Right renal pelvis (tissue), 4 donors: ENCODE measurements around the gene P2RX6. TPM values are rescaled to one million over a fixed set of nuclear protein-coding genes. Genes with fewer than 3 reads are reported as not detected.
"Not testable (repeated sequence)": the region's sequence is repeated elsewhere in the genome, so short reads cannot be mapped to it uniquely, and the experiment has no call there.

Experiments used
- DNase-seq, 4 donors: peaks; one replicate each; pipeline ENCODE4 v3.0.0-alpha.2; 2013; ENCODE audit warnings: low read depth in 4 of 4, low spot score in 3 of 4, missing footprints in 1 of 4
- polyA plus RNA-seq, 4 donors: library from polyadenylated mRNA; unstranded; fragments of 120-200 nt; gene quantifications; one replicate each; pipeline ENCODE4 v1.2.1, GENCODE V29; 2013; ENCODE audit not compliant: insufficient read length in 4 of 4

The P2RX6 gene
- polyA plus RNA-seq, 4 donors = 1.3 to 1.8 (median 1.5) TPM

DNA sequence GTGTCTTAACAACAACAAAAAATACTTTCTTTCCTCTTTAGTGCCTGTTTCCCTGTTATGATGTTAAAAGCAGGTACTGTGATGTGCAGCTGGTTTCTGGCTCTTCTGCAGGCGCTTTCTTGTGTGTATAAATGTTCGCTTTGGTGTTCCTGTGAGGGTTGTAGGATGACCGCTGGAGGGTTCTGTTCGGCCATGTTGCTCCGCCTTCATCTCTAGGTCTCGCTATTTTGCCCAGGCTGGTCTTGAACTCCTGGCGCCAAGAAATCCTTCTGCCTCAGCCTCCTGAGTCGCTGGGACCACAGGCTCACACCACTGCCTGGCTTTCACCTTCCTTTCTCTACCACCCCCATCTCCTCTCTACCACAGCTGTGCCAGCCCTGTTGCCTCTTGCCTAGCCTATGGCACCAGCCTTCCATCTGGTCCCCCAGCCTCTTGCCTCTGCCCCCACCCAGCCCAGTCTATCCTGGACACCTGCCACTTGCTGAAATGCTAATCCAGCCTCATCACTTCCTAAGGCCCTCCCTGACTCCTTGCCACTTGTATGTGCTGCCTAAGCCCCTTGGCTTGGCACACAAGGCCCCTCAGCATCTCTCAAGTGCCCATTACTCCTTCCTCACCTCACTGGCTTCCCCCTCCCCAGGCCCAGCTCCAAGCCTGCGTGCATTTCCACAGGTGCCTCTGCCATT lies 36.3 kb downstream of the P2RX6 start:
- no peak for DNase-seq

DNA sequence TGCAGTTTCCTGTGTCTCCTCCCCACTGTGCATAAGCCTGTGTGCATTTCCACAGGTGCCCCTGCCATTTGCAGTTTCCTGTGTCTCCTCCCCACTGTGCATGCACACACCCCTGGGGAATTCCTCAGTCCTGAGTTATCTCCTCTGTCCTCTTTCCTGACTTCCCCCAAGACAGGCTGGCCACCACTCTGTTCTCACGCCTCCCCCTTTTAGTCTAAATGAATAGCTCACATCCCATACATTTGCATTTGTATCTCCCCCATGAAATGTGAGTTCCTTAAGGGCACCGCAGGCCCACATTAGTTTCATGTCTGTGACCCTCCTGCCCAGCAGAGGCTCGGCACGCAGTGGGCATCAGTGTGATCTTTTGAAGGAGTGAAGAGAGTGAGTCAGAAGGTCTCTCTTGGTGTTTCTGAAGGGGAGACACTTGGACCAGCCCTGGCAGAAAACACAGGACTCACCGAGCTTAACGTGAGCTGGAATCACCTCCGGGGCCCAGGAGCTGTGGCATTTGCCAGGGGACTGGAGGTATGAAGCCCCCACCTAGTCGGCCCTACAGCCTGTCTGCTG lies 37.0 kb downstream of the P2RX6 start:
- DNase-seq = no peak

DNA sequence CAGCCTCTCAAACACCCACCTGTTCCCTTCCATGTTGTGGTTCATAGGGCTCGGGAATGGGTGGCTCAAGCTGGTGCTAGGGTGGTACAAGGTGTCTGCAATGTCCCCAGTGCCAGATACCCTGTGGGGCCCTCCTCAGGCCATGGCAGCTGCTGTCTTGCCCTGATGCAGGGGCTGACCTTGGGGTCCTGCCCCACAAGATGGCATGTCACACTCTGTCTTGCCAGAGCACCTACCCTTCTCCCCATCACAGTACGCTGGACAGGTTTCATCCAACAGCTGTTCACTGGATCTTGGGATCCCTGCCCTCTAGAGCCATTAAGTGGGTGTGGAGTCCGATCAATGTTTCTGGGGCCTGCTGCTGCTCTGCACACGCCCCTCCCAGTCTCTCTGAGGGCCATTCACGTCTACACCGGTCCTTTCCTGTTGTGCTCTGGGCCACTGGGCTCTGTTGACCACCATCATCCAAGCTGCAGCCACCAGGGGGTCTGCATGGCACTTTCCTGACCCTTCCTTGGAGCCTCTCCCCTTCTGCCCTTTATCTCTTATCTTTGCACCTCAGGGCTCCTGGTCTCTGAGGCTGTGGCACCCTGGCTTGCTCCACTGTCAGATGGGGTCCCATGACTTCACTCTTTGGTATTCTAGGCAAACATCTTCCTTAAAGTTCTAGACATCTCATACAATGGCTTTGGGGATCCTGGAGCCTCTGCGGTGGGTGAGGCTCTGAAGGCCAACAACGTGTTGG lies 37.9 kb downstream of the P2RX6 start:
- no peak for DNase-seq

DNA sequence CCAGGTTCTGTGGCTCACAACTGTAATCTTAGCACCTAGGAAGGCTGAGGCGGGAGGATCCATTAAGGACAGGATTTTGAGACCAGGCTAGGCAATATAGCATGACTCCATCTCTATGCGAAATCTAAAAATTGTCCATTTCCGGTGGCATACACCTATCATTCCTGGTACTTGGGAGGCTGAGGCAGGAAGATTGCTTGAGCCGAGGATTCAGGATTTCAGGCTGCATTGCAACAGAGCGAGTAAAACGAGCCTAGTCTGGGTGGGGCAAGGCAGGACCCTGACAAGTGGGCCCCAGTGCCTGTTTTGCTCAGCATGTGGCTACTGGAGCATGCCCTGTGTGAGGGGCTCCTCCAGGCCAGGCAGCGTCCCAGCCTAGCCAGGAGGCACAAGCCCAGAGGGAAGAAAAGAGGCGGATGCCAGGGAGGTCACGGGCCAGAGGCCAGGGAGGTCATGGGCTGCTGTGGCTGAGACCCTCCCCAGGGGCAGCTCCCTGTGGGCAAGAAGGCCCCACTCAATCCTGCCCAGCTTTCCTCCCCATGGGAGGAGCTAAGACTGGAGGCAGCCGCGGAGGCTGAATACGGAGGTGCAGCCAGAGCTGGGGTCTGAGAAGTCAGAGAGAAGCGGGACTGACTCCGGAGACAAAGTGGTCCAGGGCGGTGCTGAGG lies 39.2 kb downstream of the P2RX6 start:
- no peak for DNase-seq

DNA sequence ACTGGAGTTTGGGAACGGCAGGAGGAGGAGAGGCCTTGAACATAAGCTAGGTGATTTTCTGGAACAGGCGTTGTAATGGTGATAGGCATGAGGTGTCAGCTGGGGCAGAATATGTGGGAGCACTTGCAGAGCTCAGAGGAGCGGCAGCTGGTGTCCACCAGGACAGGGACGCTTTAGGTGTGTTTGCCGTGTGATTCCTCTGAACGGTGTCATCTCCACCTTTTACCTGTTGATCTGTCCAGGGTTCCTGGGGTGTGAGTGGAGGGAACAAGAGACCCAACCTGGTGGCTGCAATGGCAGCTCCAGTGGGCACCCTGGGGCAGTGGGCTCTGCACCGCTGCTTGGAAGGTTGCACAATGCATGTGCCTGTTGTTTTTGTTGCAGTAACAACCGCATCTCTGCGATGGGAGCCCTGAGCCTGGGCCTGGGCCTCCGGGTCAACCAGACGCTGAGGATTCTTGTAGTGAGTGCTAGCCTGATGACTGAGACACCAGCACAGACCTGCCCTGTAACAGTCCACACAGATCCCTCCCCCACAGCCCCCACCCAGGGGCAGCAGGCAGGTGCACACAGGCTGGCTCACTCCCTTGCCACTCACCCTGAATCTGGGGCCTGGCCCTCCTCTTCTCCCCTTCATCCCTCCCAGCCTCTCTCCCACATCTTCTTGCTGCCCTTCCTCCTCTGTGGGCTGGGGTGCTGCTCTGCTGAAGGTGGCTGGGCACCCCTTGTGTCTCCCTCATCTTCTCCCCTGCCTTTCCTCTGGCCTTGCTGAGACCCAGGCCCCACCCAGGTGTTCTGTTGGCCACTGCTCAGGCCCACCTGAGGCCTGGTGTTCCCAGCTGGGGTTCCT lies 40.0 kb downstream of the P2RX6 start:
- no peak for DNase-seq

DNA sequence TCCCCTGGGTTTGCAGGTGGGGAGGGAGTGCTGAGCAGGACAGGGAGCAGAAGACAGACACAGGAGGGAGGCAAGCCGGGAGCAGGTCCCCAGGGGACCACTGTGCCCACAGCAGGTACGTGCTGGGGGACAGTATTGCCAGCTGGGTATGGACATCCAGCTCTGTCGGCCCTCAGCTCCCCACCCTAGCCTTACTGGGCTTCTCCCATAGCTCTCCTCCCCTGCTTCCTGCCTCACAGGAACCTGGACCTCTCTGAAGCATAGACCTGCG lies 40.5 kb downstream of the P2RX6 start:
- DNase-seq = no peak

DNA sequence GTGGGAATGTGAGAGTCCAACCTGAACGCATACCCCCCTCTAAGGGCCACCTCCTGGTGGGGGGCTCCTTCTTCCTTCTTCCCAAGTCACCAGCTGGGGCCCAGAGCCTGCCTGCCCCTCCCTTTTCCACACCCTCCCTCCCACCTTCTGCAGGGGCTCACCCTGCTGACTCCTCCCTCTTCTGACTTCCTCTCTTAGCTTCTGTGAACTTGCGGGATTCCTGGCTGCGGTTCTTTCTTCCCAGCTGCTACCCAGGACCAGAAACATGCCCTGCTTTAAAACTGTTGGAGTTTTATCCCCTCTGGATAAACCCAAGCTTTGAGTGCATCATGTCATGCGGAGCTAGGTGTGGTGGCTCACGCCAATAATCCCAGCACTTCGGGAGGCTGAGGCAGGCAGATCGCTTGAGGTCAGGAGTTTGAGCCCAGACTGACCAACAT lies 40.9 kb downstream of the P2RX6 start:
- DNase-seq = no peak

DNA sequence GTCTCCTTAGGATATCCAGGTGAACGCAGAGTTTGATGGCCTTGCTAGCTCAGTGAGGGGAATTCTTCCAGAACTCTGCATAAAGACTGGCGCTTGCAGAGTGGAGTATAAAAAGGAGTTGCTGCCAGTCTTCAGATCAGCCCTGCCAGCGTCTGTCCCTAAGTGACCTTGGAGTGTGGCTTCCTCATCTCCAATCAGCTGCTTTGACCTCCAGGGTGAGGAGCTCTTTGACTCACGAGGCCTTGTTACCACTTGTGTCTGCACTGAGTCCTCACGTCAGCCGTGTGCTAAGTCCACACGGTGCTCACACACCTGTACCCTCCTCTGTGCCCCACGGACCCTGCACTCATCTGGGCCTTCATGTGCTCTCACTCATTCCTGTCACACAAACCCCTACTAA lies 45.4 kb downstream of the P2RX6 start:
- DNase-seq = not testable (repeated sequence)

DNA sequence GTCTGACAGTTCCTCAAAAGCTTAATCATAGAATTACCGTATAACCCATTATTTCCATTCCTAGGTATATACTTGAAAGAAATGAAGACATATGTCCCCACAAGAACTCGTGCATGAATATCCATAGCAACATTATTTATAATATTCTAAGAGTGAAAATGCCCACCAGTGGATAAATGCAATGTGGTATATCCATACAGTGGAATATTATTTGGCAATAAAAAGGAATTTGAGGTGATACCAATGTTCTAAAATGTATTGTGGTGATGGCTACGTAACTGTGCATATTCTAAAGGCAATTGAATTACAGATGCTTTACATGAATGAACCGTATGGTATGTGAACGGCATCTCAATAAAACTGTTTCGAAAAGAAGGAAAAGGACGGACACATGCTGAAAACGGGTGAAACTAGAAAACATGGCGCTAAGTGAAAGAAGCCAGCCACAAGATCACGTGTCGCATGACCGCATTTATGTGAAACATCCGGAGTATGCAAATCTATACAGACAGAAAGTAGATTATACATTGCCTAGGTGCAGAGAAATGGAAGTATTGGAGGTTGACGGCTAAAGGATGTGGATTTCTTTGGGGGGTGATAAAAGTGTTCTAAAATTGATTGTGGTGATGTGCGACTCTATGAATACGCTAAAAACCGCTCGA lies 46.8 kb downstream of the P2RX6 start:
- not testable (repeated sequence) for DNase-seq

DNA sequence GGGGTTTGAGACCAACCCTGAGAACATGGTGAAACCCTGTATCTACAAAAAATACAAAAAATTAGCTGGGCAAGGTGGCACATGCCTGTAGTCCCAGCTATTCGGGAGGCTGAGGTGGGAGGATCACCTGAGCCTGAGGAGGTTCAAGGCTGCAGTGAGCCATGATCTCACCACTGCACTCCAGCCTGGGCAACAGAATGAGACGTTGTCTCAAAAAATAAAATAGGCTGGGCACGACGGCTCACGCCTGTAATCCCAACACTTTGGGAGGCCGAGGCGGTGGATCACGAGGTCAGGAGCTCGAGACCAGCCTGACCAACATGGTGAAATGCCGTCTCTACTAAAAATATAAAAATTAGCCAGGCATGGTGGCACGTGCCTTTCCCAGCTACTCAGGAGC lies 49.5 kb downstream of the P2RX6 start:
- not testable (repeated sequence) for DNase-seq

DNA sequence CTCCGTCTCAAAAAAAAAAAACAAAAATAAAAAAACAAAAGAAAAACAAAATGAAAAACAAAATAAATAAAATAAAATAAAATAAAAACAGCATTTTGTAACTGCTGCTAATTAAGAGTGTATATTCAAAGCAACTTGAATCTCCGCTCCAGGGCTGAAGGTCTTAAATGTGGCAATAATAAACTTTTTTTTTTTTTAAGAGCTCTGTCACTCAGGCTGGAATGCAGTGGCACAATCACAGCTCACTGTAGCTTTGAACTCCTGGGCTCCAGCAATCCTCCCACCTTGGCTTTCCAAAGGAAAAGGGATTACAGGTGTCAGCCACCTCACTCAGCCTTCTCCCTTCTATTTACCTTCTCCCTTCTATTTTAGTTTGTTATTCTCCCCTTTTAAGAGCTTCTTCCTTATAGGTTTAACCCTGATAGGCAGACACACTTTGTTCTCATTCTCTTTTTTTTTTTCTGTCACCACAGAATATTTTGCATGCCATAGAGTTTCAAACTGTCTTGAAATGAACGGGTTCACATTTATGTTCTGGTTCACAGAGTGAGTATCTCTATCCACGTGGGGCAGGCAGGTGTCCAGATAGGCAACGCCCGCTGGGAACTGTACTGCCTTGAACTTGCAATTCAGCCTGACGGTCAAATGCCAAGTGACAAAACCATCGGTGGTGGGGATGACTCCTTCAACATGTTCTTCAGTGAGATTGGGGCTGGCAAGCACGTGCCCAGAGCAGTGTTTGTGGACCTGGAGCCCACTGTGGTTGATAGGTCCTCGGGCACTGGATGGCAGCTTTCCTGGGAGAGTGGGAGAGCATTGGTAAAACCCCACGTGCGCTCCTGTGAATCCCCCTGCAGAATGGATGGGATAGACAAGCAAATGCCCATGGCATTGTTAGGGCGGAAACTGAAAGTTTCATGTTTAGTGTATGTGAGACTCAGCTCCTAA lies 50.2 kb downstream of the P2RX6 start:
- no peak for DNase-seq

DNA sequence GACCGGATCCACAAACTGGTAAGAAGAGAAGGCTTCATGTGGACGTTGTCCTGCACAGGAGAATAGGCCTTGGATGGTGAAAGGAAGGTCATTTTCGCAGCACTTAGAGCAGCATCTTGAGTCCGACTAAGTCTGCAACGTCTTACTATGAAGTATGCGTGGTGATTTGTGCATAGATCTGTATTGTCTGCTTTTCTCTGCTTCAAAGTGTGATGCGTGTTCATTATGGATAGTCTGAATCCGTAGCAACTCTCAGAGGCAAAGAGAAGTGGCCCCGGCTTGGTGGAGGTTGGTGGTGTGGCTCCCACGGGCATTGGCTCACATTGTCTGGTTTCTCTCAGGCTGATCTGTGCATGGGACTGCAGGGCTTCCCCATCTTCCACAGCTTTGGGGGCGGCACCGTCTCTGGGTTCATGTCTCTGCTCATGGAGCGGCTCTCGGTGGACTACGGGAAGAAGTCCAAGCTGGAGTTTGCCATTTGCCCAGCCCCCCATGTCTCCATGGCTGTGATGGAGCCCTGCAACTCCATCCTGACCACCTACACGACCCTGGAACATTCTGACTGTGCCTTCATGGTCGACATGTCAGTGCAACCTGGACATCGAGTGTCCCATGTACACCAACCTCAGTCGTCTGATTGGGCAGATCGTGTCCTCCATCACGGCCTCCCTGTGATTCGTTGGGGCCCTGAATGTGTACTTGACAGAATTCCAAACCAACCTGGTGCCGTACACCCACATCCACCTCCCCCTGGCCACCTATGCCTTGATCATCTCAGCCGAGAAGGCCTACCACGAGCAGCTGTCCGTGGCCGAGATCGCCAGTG lies 52.3 kb downstream of the P2RX6 start:
- DNase-seq = no peak

DNA sequence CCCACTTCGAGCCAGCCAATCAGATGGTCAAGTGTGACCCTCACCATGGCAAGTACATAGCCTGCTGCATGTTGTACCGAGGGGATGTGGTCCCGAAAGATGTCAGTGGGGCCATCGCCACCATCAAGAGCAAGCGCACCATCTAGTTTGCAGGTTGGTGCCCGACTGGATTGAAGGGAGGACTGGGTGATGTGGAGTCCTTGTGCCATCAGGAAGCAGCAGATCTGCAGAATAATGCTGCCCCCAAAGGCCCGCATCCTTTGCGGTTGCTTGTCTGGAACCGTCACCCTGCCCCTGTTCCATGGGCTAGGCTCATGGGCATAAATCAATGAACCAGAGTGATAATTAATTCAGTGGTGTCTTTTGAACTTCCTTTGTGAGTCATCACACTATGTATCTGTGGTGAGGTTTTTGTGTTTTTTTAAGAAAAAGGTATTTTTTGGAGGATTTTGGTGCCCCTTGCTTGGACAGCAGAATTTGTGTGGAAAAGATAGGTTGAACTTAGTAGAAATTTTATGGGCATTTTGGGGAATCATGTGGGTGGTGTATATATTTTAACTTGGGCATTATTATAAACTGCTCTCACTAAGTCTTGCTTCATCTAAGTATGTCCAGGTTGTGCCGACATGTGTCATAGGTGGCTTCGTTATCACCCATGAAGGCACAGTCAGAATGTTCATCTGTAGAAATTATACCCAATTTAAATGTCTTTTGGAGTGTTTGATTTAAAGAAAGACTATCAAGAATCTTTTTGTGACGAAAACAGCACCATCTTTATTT lies 53.1 kb downstream of the P2RX6 start:
- DNase-seq = no peak

DNA sequence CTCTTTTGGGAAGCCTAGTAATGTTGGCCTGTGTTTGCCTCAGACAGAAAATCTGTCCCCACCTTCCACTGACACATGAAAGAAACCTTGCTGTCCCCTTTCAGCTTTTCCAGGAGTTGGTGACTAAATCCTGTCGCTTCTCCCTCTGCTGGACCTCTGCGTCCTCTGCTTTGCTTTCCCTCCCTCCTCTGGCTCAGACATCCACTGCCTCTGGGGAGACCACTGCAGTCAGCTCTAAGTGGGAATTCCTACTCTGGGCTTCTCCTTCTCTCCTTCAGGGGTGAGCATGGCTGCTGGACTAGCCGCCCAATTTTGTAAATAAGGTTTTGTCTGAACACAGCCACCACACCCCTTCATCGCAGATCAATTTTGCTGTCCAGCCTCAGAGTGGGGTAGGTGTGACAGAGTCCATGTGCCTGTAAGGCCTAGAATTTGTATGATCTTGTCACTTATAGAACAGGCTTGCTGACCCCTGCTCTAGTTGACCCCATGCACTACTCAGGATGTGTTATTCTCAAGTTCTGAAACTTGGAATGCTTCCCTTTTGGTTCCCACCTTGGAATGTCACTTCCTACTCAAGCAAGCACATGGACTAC lies 53.8 kb downstream of the P2RX6 start:
- no peak for DNase-seq

DNA sequence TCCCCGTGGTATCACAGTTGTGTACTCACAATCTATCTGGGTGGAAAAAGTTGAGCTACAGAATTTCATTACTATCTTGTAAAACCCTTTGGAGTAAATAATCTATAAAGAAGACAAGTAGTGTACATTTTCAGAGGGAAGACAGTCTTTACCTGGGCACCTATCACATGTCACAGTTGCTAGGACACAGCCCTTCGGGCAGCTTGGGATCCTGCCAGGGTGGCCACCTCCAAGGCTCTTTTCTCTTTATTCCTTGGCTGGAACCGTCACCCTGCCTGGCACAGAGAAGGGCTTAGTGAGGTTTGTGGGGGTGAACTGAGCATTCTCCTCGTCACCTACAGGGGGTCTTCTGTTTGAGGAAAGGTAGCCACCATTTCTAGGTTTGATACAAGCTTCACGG lies 54.4 kb downstream of the P2RX6 start:
- DNase-seq = no peak

DNA sequence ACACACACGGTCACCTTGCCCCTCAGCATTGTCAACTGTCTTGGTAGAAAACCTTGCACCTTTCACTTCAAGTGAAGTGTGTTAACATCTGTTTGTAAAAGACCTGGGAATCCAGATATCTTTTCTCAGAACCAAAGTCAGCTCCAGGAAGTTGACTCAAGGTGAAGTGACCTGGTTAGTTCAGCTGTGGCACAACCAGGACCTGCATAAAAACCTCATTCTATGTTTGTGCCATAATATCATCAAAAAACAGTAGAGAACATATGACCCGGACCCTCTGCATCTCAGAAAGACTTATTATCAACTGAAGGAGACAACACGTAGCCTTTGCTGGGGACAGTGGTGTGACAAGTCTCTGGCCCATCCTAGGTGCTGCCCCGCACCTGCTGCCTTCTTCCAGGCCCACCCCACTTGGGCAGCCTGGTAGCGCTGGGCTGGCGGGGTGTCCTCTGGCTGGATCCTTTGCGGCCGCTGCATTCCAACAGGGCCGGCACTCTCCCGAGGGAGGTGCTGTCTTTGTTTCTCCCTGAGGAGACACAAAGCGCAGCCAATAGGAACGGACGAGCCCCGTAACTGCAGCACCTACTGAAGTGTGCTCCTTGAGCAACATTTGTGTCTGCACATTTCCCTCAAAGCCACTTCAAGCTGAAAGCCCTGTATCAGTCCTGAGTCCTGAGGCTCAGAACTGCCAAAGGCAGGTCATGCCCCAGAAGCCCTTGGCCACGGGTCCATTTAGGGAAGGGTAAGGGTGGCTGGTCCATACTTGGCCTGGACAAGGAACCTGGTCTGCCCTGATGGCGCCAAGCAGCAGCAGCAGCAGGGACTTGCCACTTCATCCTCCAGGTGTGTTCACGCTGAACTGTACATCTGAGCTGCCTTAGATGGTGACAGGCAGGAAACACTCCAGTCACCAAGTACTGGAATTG lies 56.0 kb downstream of the P2RX6 start:
- DNase-seq = no peak
